IPS DF 19.7 (cell line): Measurements from ENCODE around the gene ADAM12.
"Not testable (repeated sequence)": the region's sequence is repeated elsewhere in the genome, so short reads cannot be mapped to it uniquely, and the experiment has no call there.

Experiments
- DNase-seq: peaks from one replicate; pipeline ENCODE4 v3.0.0-alpha.2; 2013; ENCODE audit warnings: low read depth, low spot score

ADAM12 gene

GRCh38 chr10:126179637-126180036 is 208.6 kb downstream of the ADAM12 start:
- DNase-seq = no peak

- DNase-seq = no peak
These were observed 210.8 kb downstream of the ADAM12 start for GRCh38 chr10:126177417-126178030.

- DNase-seq = no peak
These were observed 212.5 kb downstream of the ADAM12 start for GRCh38 chr10:126175641-126176262.

GRCh38 chr10:126172755-126173154 is 215.5 kb downstream of the ADAM12 start:
- DNase-seq = not testable (repeated sequence)

- no peak for DNase-seq
These were observed 216.7 kb downstream of the ADAM12 start for GRCh38 chr10:126171555-126171954.

- DNase-seq = no peak
These were observed 217.5 kb downstream of the ADAM12 start for GRCh38 chr10:126170776-126171175.

GRCh38 chr10:126170371-126170770 is 217.9 kb downstream of the ADAM12 start:
- DNase-seq = no peak

- no peak for DNase-seq
These were observed 218.4 kb downstream of the ADAM12 start for GRCh38 chr10:126169899-126170298.

- no peak for DNase-seq
These were observed 221.5 kb downstream of the ADAM12 start for GRCh38 chr10:126166797-126167196.

- DNase-seq = no peak
These were observed 222.4 kb downstream of the ADAM12 start for GRCh38 chr10:126165874-126166273.

GRCh38 chr10:126163506-126163905 is 224.8 kb downstream of the ADAM12 start:
- DNase-seq = no peak

- no peak for DNase-seq
These were observed 226.6 kb downstream of the ADAM12 start for GRCh38 chr10:126161691-126162090.

GRCh38 chr10:126160971-126161630 is 227.2 kb downstream of the ADAM12 start:
- DNase-seq = no peak

GRCh38 chr10:126160571-126160970 is 227.7 kb downstream of the ADAM12 start:
- no peak for DNase-seq

GRCh38 chr10:126158133-126158892 is 230.0 kb downstream of the ADAM12 start:
- DNase-seq = no peak

- no peak for DNase-seq
These were observed 231.1 kb downstream of the ADAM12 start for GRCh38 chr10:126157189-126157588.

GRCh38 chr10:126156503-126156902 is 231.8 kb downstream of the ADAM12 start:
- no peak for DNase-seq

- no peak for DNase-seq
These were observed 232.3 kb downstream of the ADAM12 start for GRCh38 chr10:126156012-126156411.

- DNase-seq = no peak
These were observed 232.7 kb downstream of the ADAM12 start for GRCh38 chr10:126155528-126155927.

- no peak for DNase-seq
These were observed 234.3 kb downstream of the ADAM12 start for GRCh38 chr10:126153711-126154628.
